Kidney (tissue), 14 donors: ENCODE measurements around the gene LRRIQ4. TPM values are rescaled to one million over a fixed set of nuclear protein-coding genes. Genes with fewer than 3 reads are reported as not detected.
A peak's percentile ranks its signal among the peaks of the same experiment; 100 is the strongest.

Experiments used
- DNase-seq, 5 donors: peaks; one replicate each; pipeline ENCODE4 v3.0.0-alpha.2; 2013 to 2020
- FAIRE-seq: peaks from 2 replicates; lab custom pipeline; 2012; peaks lifted over from hg19 to GRCh38; lab: Jason Lieb, UNC
- H3K27ac ChIP-seq, 2 donors: one replicate each; pipeline ENCODE4 v1.7.0; 2013; ENCODE audit warnings: low read depth in 2 of 2, low read length in 2 of 2, inconsistent platforms in 1 of 2
- H3K27me3 ChIP-seq: one replicate; pipeline ENCODE4 v1.7.1; 2013; ENCODE audit warnings: low read length, inconsistent platforms; ENCODE audit not compliant: control insufficient read depth, insufficient read depth
- H3K36me3 ChIP-seq, 3 donors: one replicate each; pipeline versions ENCODE4 v1.7.0 to v1.7.1; 2013; ENCODE audit warnings: low read length in 3 of 3, control low read depth in 1 of 3, inconsistent platforms in 1 of 3; ENCODE audit not compliant: insufficient read depth in 3 of 3, control insufficient read depth in 2 of 3
- H3K4me1 ChIP-seq, 3 donors: one replicate each; pipeline versions ENCODE4 v1.7.0 to v1.7.1; 2013; ENCODE audit warnings: low read length in 3 of 3, inconsistent platforms in 1 of 3, low read depth in 1 of 3; ENCODE audit not compliant: control insufficient read depth in 2 of 3, insufficient read depth in 2 of 3
- H3K4me3 ChIP-seq, 3 donors: one replicate each; pipeline versions ENCODE4 v1.7.0 to v1.8.1; 2013; ENCODE audit warnings: low read length in 3 of 3, control low read depth in 1 of 3, inconsistent platforms in 1 of 3
- H3K9ac ChIP-seq, 3 donors: one replicate each; pipeline versions ENCODE4 v1.7.0 to v1.7.1; 2013; ENCODE audit warnings: low read length in 3 of 3, control low read depth in 1 of 3, inconsistent platforms in 1 of 3
- H3K9me3 ChIP-seq, 3 donors: one replicate each; pipeline versions ENCODE4 v1.7.0 to v1.7.1; 2013; ENCODE audit warnings: low read length in 3 of 3, control low read depth in 1 of 3, inconsistent platforms in 1 of 3; ENCODE audit not compliant: control insufficient read depth in 2 of 3, insufficient read depth in 1 of 3
- intact Hi-C: fragments of 100-400 bp; cut with DNase I; formaldehyde crosslinking; loops from one replicate; pipeline ENCODE4 v1.11.1; 2022
- polyA plus RNA-seq: library from polyadenylated mRNA; stranded (reverse); fragments of 350-450 nt; fragmentation: Illumina TruSeq; extraction: RNeasy Lipid Tissue Mini Kit (QIAGEN cat#74804); gene quantifications from one replicate; pipeline ENCODE4 v1.2.3, GENCODE V29; 2014; ENCODE audit warnings: low read depth, low replicate concordance; ENCODE audit not compliant: insufficient read depth
- total RNA-seq: library from RNA; stranded (reverse); fragmentation: NEBNext Ultra II Directional; extraction: Animal tissue kit (Norgen Biotek cat#: 25700); gene quantifications from one replicate; pipeline ENCODE4 v1.2.1, GENCODE V29; 2021
- TF ChIP-seq, protein P1 (sequence below): IDR thresholded peaks from 3 replicates; pipeline ENCODE4 v1.5.1; 2012; ENCODE audit warnings: mild to moderate bottlenecking, moderate library complexity, borderline replicate concordance; ENCODE audit not compliant: insufficient read depth; ENCODE audit errors: extremely low read depth
- donor health status: control.
- donor health status: control.
- donor health status: control.
- donor health status: control.
- donor health status: control.
- donor health status: DM: yes; HTN: yes; CAD: no.
- donor health status: Normal renal cell carcinoma (clear cell type).

Gene LRRIQ4
- total and polyA plus RNA-seq, 2 donors from 2014 or later: not detected

DNA sequence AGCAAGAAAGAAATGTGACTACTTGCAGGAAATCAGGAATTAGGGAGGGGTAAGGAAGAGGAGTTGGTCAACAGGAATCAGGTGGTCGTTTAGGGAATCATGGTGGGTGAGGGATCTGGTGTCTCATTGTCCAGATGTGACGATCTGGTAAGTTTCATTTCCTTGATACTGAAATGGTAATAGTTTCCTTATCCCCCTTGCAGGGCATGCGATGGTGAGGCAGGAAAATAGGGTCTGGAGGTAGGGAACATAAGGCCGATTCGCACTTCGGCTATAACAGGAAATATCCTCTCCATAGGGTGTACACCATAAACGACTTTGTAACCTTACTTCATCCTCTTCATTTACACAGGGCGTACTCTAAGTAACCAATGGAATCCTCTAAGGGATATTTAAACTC, 608 bp downstream of the LRRIQ4 start:
- intact Hi-C loops: no loop called here
- H3K9ac ChIP-seq: peak overlapping the region in 2 of 3 donors; percentile 22 to 75
- H3K4me3 ChIP-seq: peak overlapping the region; percentile 62 to 77 (median 76)
- peaks cover 0 to 12% (median 5%) of the 10 kb centered on the region in 3 donors for H3K4me1 ChIP-seq
- no peaks in the 10 kb centered on the region for H3K36me3 ChIP-seq
- H3K27ac ChIP-seq: no peak overlapping the region
- no peak for DNase-seq
- peaks cover 0 to 7% (median 0%) of the 10 kb centered on the region in 3 donors for H3K9me3 ChIP-seq
- H3K27me3 ChIP-seq: no peaks in the 10 kb centered on the region
- TF ChIP-seq, protein P1, sequence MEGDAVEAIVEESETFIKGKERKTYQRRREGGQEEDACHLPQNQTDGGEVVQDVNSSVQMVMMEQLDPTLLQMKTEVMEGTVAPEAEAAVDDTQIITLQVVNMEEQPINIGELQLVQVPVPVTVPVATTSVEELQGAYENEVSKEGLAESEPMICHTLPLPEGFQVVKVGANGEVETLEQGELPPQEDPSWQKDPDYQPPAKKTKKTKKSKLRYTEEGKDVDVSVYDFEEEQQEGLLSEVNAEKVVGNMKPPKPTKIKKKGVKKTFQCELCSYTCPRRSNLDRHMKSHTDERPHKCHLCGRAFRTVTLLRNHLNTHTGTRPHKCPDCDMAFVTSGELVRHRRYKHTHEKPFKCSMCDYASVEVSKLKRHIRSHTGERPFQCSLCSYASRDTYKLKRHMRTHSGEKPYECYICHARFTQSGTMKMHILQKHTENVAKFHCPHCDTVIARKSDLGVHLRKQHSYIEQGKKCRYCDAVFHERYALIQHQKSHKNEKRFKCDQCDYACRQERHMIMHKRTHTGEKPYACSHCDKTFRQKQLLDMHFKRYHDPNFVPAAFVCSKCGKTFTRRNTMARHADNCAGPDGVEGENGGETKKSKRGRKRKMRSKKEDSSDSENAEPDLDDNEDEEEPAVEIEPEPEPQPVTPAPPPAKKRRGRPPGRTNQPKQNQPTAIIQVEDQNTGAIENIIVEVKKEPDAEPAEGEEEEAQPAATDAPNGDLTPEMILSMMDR: no peak
- no peak for FAIRE-seq

DNA sequence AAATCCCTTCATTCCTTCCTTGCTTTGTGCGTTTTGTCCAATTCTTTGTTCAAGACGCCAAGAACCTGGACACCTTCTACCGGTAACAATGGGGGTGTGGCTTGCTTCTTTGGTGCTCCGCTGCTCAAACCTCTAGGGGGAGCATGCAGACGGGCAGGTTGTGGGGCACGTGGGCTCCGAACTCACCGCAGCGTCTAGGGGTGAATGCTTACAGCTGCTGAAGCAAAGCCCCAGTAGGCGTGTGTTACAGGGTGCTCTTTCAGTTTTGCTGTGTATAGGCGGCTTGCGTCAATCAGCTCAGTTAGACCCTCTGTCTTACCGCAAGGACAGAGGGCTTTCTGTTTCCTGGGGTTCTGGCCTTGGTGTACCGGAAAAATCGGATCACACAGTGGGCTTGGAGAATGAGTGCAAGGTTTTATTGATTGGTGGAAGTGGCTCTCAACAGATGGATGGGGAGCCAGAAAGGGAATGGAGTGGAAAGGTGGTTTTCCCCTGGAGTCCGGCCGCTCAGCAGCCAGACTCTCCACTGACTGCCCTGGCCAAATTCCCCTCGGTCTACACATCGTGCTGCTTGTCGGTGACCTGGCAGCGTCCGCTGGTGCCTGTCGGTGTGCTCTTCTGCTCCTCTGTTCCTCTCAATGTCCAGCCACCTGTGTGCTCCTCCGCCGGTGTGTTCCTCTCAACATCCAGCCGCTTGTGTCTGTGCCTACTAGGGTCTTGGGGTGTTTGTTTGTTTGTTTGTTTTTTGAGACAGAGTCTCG, 1.3 kb downstream of the LRRIQ4 start:
- intact Hi-C loops: no loop called here
- H3K9ac ChIP-seq: peak overlapping the region in 1 of 3 donors; percentile 75
- H3K4me1 ChIP-seq: peaks cover 0 to 12% (median 5%) of the 10 kb centered on the region in 3 donors
- FAIRE-seq: no peak
- peak in 3 of 5 donors; percentile 22 to 41 (median 31) for DNase-seq
- no peaks in the 10 kb centered on the region for H3K27me3 ChIP-seq
- no peaks in the 10 kb centered on the region for H3K36me3 ChIP-seq
- TF ChIP-seq, protein P1: peak; percentile 13
- peak overlapping the region in 2 of 3 donors; percentile 76 to 77 for H3K4me3 ChIP-seq
- peaks cover 0 to 7% (median 0%) of the 10 kb centered on the region in 3 donors for H3K9me3 ChIP-seq
- H3K27ac ChIP-seq: no peak overlapping the region

DNA sequence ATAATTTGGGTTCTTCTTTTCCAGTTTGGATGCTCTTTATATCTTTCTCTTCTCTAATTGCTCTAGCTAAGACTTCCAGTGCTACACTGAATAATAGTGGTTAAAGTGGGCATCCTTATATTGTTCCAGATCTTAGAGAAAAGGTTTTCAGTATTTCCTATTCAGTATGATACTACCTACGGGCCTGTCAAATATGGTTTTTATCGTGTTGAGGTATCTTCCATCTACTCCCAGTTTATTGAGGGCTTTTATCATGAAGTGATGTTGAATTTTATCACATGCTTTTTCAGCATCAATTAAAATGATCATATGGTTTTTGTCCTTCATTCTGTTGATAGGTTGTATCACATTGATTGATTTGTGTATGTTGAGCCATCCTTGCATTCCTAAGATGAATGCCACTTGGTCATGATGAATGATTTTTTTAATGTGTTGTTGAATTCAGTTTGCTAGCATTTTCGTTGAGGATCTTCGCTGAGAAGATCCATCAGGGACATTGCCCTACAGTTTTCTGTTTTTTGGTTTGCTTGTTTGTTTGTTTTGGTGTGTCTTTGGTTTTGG, 3.0 kb downstream of the LRRIQ4 start:
- Histone ChIP-seq H3K9me3 (peaks cover 0 to 7% (median 0%) of the 10 kb centered on the region in 3 donors), H3K9ac (no peak overlapping the region), H3K36me3 (no peaks in the 10 kb centered on the region), H3K4me3 (no peak overlapping the region), H3K4me1 (peaks cover 0 to 12% (median 5%) of the 10 kb centered on the region in 3 donors), H3K27me3 (no peaks in the 10 kb centered on the region), H3K27ac (no peak overlapping the region)
- intact Hi-C loops: no loop called here
- TF ChIP-seq, protein P1: no peak
- no peak for FAIRE-seq
- DNase-seq: no peak
